ENCODE measurements around the gene UMPS.

DNA sequence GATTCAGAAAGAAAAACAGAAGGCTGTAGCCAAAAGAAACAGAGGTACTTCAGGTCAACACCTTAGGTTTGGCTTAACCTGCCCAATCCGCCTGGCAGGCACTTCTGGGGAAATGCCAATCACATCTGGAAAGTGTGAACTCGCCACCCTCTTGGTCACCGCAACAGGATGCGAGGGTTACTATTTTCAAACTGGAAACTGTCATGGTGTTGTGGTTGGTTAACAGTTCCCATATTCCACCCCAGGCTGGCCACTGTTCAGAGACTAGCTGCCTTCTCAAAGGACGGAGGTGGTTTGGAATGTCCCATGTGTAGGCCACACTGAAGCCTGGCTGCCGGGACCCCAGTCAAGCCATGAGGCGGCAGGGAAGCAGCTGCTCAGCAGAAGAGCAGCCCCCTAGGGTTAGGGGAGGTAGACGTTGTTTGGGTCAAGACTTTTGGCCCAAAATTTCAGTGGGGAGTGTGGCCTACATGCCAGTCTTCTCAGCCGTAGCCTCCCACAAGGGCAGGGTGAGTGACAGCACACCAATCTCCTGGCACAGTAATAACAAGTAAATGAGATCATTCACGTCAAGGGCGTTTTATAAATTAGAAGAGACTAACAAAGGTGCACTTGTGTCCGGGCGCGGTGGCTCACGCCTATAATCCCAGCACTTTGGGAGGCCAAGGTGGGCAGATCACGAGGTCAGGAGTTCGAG, 54.6 kb downstream of the UMPS start:
- TF ChIP-seq EZH2 (IDR thresholded peaks at IDR 0.05; ENCODE audit: borderline replicate concordance) = no peak
- TF ChIP-seq, protein P1, sequence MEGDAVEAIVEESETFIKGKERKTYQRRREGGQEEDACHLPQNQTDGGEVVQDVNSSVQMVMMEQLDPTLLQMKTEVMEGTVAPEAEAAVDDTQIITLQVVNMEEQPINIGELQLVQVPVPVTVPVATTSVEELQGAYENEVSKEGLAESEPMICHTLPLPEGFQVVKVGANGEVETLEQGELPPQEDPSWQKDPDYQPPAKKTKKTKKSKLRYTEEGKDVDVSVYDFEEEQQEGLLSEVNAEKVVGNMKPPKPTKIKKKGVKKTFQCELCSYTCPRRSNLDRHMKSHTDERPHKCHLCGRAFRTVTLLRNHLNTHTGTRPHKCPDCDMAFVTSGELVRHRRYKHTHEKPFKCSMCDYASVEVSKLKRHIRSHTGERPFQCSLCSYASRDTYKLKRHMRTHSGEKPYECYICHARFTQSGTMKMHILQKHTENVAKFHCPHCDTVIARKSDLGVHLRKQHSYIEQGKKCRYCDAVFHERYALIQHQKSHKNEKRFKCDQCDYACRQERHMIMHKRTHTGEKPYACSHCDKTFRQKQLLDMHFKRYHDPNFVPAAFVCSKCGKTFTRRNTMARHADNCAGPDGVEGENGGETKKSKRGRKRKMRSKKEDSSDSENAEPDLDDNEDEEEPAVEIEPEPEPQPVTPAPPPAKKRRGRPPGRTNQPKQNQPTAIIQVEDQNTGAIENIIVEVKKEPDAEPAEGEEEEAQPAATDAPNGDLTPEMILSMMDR (IDR thresholded peaks at IDR 0.05; ENCODE audit: poor library complexity) = no peak

Data from hepatocyte (in vitro differentiated cells).